ENCODE results near the gene PTPN13. TPM values are rescaled to one million over a fixed set of nuclear protein-coding genes. Genes with fewer than 3 reads are reported as not detected.

PTPN13 gene
- total RNA-seq, 1 donor from 2014 or later = 5.6 TPM

DNA sequence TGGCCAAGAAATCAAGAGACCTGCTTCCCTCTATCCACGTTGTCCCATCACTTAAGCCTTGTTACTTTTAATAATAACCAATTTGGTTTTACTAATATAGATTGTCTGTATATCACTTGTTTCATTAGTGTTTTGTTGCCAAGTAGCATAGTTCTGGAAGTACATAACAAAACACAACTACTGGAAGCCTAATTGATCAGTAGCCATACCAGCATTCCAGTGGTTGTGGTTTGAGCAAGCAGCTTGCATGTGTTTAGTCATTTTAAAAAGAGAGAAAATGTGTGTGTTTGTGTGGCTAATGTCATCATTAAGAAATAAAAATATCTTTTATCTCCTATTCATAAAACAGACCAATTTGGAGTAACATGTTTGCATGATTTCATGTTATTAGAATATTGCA is 70.8 kb downstream of the PTPN13 start:
- no peak for DNase-seq (ENCODE audit: low spot score)
- H3K4me1 Mint-ChIP-seq (ENCODE audit: unreplicated experiment) = no peaks in the 10 kb centered on the region

GRCh38 chr4:86670298-86670697 is 76.2 kb downstream of the PTPN13 start:
- no peaks in the 10 kb centered on the region for H3K4me1 Mint-ChIP-seq (ENCODE audit: unreplicated experiment)
- H3K27ac Mint-ChIP-seq (ENCODE audit: unreplicated experiment) = no peak overlapping the region
- no peak overlapping the region for H3K4me3 Mint-ChIP-seq (ENCODE audit: unreplicated experiment)
- no peak for DNase-seq (ENCODE audit: low spot score)
- H3K9me3 Mint-ChIP-seq (ENCODE audit: unreplicated experiment) = no peaks in the 10 kb centered on the region
- no peaks in the 10 kb centered on the region for H3K36me3 Mint-ChIP-seq (ENCODE audit: low read depth, unreplicated experiment)
- no peaks in the 10 kb centered on the region for H3K27me3 Mint-ChIP-seq (ENCODE audit: unreplicated experiment)
- TF ChIP-seq CTCF (IDR thresholded peaks at IDR 0.05; ENCODE audit: unreplicated experiment) = no peak

More for the DNA sequence above, 70.8 kb downstream of the PTPN13 start:
- Mint-ChIP-seq H3K27ac (ENCODE audit: unreplicated experiment) (no peak overlapping the region), H3K9me3 (ENCODE audit: unreplicated experiment) (no peaks in the 10 kb centered on the region), H3K36me3 (ENCODE audit: low read depth, unreplicated experiment) (no peaks in the 10 kb centered on the region), H3K27me3 (ENCODE audit: unreplicated experiment) (no peaks in the 10 kb centered on the region), H3K4me3 (ENCODE audit: unreplicated experiment) (no peak overlapping the region)
- no peak for TF ChIP-seq CTCF (IDR thresholded peaks at IDR 0.05; ENCODE audit: unreplicated experiment)

DNA sequence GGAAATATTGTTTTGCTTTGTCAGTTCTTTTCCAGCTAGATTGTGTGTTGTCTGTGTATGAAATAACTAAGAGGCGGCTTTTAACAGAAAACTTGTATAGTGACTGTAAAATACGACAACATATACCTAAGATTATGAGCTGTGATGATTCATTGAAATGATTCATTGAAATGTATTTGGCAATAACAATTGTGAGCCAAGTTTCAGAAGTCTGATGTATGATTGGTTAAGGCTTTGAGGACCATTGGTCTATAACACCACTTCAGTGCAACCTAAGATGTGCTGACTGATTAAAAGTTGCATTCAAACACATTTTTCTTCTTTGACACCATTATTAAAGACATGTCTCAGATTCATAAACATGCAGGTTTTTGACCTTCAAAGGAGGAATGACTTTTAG is 76.6 kb downstream of the PTPN13 start:
- Mint-ChIP-seq H3K4me3 (ENCODE audit: unreplicated experiment) (no peak overlapping the region), H3K4me1 (ENCODE audit: unreplicated experiment) (no peaks in the 10 kb centered on the region), H3K27ac (ENCODE audit: unreplicated experiment) (no peak overlapping the region), H3K36me3 (ENCODE audit: low read depth, unreplicated experiment) (no peaks in the 10 kb centered on the region), H3K9me3 (ENCODE audit: unreplicated experiment) (no peaks in the 10 kb centered on the region), H3K27me3 (ENCODE audit: unreplicated experiment) (no peaks in the 10 kb centered on the region)
- DNase-seq (ENCODE audit: low spot score) = no peak
- no peak for TF ChIP-seq CTCF (IDR thresholded peaks at IDR 0.05; ENCODE audit: unreplicated experiment)

GRCh38 chr4:86675548-86675947 is 81.4 kb downstream of the PTPN13 start:
- Mint-ChIP-seq H3K9me3 (ENCODE audit: unreplicated experiment) (no peaks in the 10 kb centered on the region), H3K4me3 (ENCODE audit: unreplicated experiment) (no peak overlapping the region), H3K36me3 (ENCODE audit: low read depth, unreplicated experiment) (no peaks in the 10 kb centered on the region), H3K4me1 (ENCODE audit: unreplicated experiment) (no peaks in the 10 kb centered on the region), H3K27ac (ENCODE audit: unreplicated experiment) (no peak overlapping the region), H3K27me3 (ENCODE audit: unreplicated experiment) (no peaks in the 10 kb centered on the region)
- no peak for TF ChIP-seq CTCF (IDR thresholded peaks at IDR 0.05; ENCODE audit: unreplicated experiment)
- DNase-seq (ENCODE audit: low spot score) = no peak

DNA sequence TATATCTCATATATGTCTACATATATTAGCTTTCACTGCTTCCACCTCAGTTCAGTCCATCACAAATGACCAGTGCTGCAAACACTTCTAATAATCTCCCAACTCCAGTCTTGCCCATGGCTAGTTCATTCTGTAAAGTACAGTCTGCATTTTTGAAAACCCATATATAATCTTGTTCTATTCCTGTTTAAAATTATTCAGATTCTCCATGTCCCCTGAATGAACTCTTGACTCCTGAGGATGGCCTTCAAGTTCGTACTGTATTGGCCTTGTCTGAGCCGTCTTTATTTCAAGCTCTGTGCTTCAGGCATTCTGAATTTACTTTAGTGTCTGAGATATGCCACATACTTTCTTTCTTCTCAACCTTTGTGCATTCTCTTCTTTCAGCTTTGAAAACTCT is 84.7 kb downstream of the PTPN13 start:
- DNase-seq (ENCODE audit: low spot score) = no peak
- Mint-ChIP-seq H3K4me3 (ENCODE audit: unreplicated experiment) (no peak overlapping the region), H3K27ac (ENCODE audit: unreplicated experiment) (no peak overlapping the region), H3K27me3 (ENCODE audit: unreplicated experiment) (no peaks in the 10 kb centered on the region), H3K36me3 (ENCODE audit: low read depth, unreplicated experiment) (no peaks in the 10 kb centered on the region), H3K9me3 (ENCODE audit: unreplicated experiment) (no peaks in the 10 kb centered on the region), H3K4me1 (ENCODE audit: unreplicated experiment) (no peaks in the 10 kb centered on the region)
- no peak for TF ChIP-seq CTCF (IDR thresholded peaks at IDR 0.05; ENCODE audit: unreplicated experiment)

Data from endothelial cell (in vitro differentiated cells).